GM20431 (cell line): ENCODE results near the gene ICE1.
"Not testable (repeated sequence)": the region's sequence is repeated elsewhere in the genome, so short reads cannot be mapped to it uniquely, and the experiment has no call there.

Experiments
- in situ Hi-C: fragments of 300-500 bp; cut with MseI, MboI; formaldehyde crosslinking; loops from one replicate; pipeline ENCODE4 v1.15.0; 2020; ENCODE audit warnings: low sequenced_read_pairs; ENCODE audit not compliant: unreplicated experiment

ICE1 gene

GRCh38 chr5:5430136-5430535 lies 7.7 kb downstream of the ICE1 start:
- in situ Hi-C loops: no loop called here

GRCh38 chr5:5432020-5432707 lies 9.7 kb downstream of the ICE1 start:
- in situ Hi-C loops: no loop called here

GRCh38 chr5:5436203-5436760 lies 13.8 kb downstream of the ICE1 start:
- in situ Hi-C loops: no loop called here

- in situ Hi-C loops: no loop called here
Observed at GRCh38 chr5:5437227-5438172, 15.0 kb downstream of the ICE1 start.

- in situ Hi-C loops: no loop called here
Observed at GRCh38 chr5:5451863-5452262, 29.4 kb downstream of the ICE1 start.

- in situ Hi-C loops: no loop called here
Observed at GRCh38 chr5:5453131-5453530, 30.7 kb downstream of the ICE1 start.

GRCh38 chr5:5454391-5454790 lies 31.9 kb downstream of the ICE1 start:
- in situ Hi-C loops: no loop called here

GRCh38 chr5:5456858-5457257 lies 34.4 kb downstream of the ICE1 start:
- in situ Hi-C loops: no loop called here

- in situ Hi-C loops: no loop called here
Observed at GRCh38 chr5:5460311-5460710, 37.8 kb downstream of the ICE1 start.

GRCh38 chr5:5461012-5461411 lies 38.5 kb downstream of the ICE1 start:
- in situ Hi-C loops: no loop called here

GRCh38 chr5:5464036-5464715 lies 41.7 kb downstream of the ICE1 start:
- in situ Hi-C loops: no loop called here

GRCh38 chr5:5466227-5466626 lies 43.8 kb downstream of the ICE1 start:
- in situ Hi-C loops: no loop called here

- in situ Hi-C loops: no loop called here
Observed at GRCh38 chr5:5467737-5468136, 45.3 kb downstream of the ICE1 start.

- in situ Hi-C loops: no loop called here
Observed at GRCh38 chr5:5470933-5471332, 48.5 kb downstream of the ICE1 start.

- in situ Hi-C loops: no loop called here
Observed at GRCh38 chr5:5473226-5473625, 50.7 kb downstream of the ICE1 start.

GRCh38 chr5:5474961-5475360 lies 52.5 kb downstream of the ICE1 start:
- in situ Hi-C loops: no loop called here

- in situ Hi-C loops: no loop called here
Observed at GRCh38 chr5:5475975-5476374, 53.5 kb downstream of the ICE1 start.

GRCh38 chr5:5479578-5479977 lies 57.1 kb downstream of the ICE1 start:
- in situ Hi-C loops: not testable (repeated sequence)

- in situ Hi-C loops: no loop called here
Observed at GRCh38 chr5:5480481-5481111, 58.1 kb downstream of the ICE1 start.

GRCh38 chr5:5481206-5481605 lies 58.7 kb downstream of the ICE1 start:
- in situ Hi-C loops: no loop called here
